Naive thymus-derived CD4-positive, alpha-beta T cell (primary cell): ENCODE measurements around the gene NACC2. TPM values are rescaled to one million over a fixed set of nuclear protein-coding genes. Genes with fewer than 3 reads are reported as not detected.

Experiments used
- ATAC-seq: fragments of 150-1000 bp; cut with Tn5 transposase; 2 replicates; pipeline ENCODE4 v1.10.0; 2021; ENCODE audit warnings: mild to moderate bottlenecking, moderate library complexity
- CTCF ChIA-PET: fragments of 350-600 bp; sonication (Branson Sonifier 250); formaldehyde crosslinking; loops from one replicate; lab custom pipeline; 2021; ENCODE audit warnings: antibody characterized with exemption; lab: Charles Lee
- POLR2A ChIA-PET: fragments of 350-600 bp; sonication (Branson Sonifier 250); formaldehyde crosslinking; loops from one replicate; lab custom pipeline; 2021; ENCODE audit warnings: antibody characterized with exemption, inconsistent platforms; lab: Charles Lee
- DNase-seq, 9 donors: peaks; one replicate each; pipeline versions ENCODE4 v3.0.0 to v3.0.0-alpha.2; 2020 to 2022; ENCODE audit warnings: mixed read lengths in 1 of 9
- H3K27ac ChIP-seq: one replicate; pipeline ENCODE4 v1.7.0; 2013; ENCODE audit warnings: mild to moderate bottlenecking, low read depth, low read length, moderate library complexity
- H3K27me3 ChIP-seq, 2 donors: one replicate each; pipeline ENCODE4 v1.7.0; 2013; ENCODE audit warnings: low read length in 2 of 2, mild to moderate bottlenecking in 2 of 2, moderate library complexity in 2 of 2; ENCODE audit not compliant: control insufficient read depth in 2 of 2, insufficient read depth in 2 of 2
- H3K36me3 ChIP-seq, 3 experiments: 1 replicate in 2 of 3; 2 replicates in 1 of 3; pipeline ENCODE4 v1.7.0; 2013; ENCODE audit warnings: low read length in 3 of 3, mild to moderate bottlenecking in 3 of 3, moderate library complexity in 1 of 3; ENCODE audit not compliant: insufficient read depth in 3 of 3, control insufficient read depth in 2 of 3
- H3K4me1 ChIP-seq, 2 donors: one replicate each; pipeline ENCODE4 v1.7.0; 2013; ENCODE audit warnings: low read length in 2 of 2, mild to moderate bottlenecking in 2 of 2, moderate library complexity in 1 of 2; ENCODE audit not compliant: control insufficient read depth in 2 of 2, insufficient read depth in 2 of 2
- H3K4me3 ChIP-seq: 2 replicates; pipeline ENCODE4 v1.7.0; 2013; ENCODE audit warnings: mild to moderate bottlenecking, low read length
- H3K9me3 ChIP-seq, 3 experiments: 1 replicate in 2 of 3; 2 replicates in 1 of 3; pipeline ENCODE4 v1.7.0; 2013; ENCODE audit warnings: low read length in 3 of 3; ENCODE audit not compliant: control insufficient read depth in 2 of 3
- H3K27ac Mint-ChIP-seq, 9 donors: one replicate each; pipeline ENCODE4 v1.8.0; 2020 to 2022; ENCODE audit warnings: mixed read lengths in 9 of 9, mild to moderate bottlenecking in 8 of 9, moderate library complexity in 5 of 9, inconsistent platforms in 2 of 9
- H3K27me3 Mint-ChIP-seq, 5 donors: one replicate each; pipeline ENCODE4 v1.8.0; 2021 to 2022; ENCODE audit warnings: mixed read lengths in 5 of 5, mild to moderate bottlenecking in 1 of 5
- H3K36me3 Mint-ChIP-seq, 5 donors: one replicate each; pipeline ENCODE4 v1.8.0; 2020 to 2022; ENCODE audit warnings: mixed read lengths in 5 of 5, mild to moderate bottlenecking in 3 of 5, inconsistent platforms in 1 of 5
- H3K4me1 Mint-ChIP-seq, 7 donors: one replicate each; pipeline ENCODE4 v1.8.0; 2020 to 2022; ENCODE audit warnings: mixed read lengths in 7 of 7, mild to moderate bottlenecking in 3 of 7, inconsistent platforms in 1 of 7
- H3K4me3 Mint-ChIP-seq, 10 donors: one replicate each; pipeline ENCODE4 v1.8.0; 2020 to 2022; ENCODE audit warnings: mild to moderate bottlenecking in 10 of 10, mixed read lengths in 10 of 10, moderate library complexity in 6 of 10, inconsistent platforms in 2 of 10
- H3K9me3 Mint-ChIP-seq, 11 donors: one replicate each; pipeline ENCODE4 v1.8.0; 2020 to 2022; ENCODE audit warnings: mixed read lengths in 11 of 11, mild to moderate bottlenecking in 4 of 11, inconsistent platforms in 1 of 11, moderate library complexity in 1 of 11
- intact Hi-C, 2 donors: fragments of 100-400 bp; cut with micrococcal nuclease; formaldehyde crosslinking; loops; one replicate each; pipeline ENCODE4 v1.15.1; 2023
- polyA plus RNA-seq, 2 donors: library from polyadenylated mRNA; unstranded; fragments of 300-500 nt; fragmentation: Illumina TruSeq; gene quantifications; one replicate each; pipeline ENCODE4 v1.2.3, GENCODE V29; 2021
- total RNA-seq, 6 experiments: library from RNA in 5 of 6; stranded (reverse) in 5 of 6; gene quantifications; 1 replicate in 5 of 6; 2 replicates in 1 of 6; pipeline ENCODE4 v1.2.3 and lab custom pipeline; 2021 to 2026

The NACC2 gene
- total and polyA plus RNA-seq, 7 experiments from 2014 or later = 0.92 to 17.7 (median 7.5) TPM

GRCh38 chr9:135974220-135974573 is 120.9 kb downstream of the NACC2 start:
- Mint-ChIP-seq H3K27ac (no peak overlapping the region), H3K36me3 (no peaks in the 10 kb centered on the region), H3K27me3 (peaks cover 0 to 2% (median 0%) of the 10 kb centered on the region in 5 donors), H3K4me3 (no peak overlapping the region), H3K4me1 (peaks cover 4 to 8% (median 6%) of the 10 kb centered on the region in 7 donors), H3K9me3 (peaks cover 0 to 2% (median 0%) of the 10 kb centered on the region in 11 donors)
- H3K4me1 ChIP-seq = peaks cover 6 to 8% of the 10 kb centered on the region in 2 donors
- DNase-seq (no peak), ATAC-seq (no peak)
- intact Hi-C loops = no loop called here
- H3K4me3 ChIP-seq = no peak overlapping the region
- ChIA-PET POLR2A (no interaction called here), CTCF (no interaction called here)
- no peak overlapping the region for H3K27ac ChIP-seq
- H3K27me3 ChIP-seq = no peaks in the 10 kb centered on the region
- H3K9me3 ChIP-seq = no peaks in the 10 kb centered on the region
- H3K36me3 ChIP-seq = no peaks in the 10 kb centered on the region

DNA sequence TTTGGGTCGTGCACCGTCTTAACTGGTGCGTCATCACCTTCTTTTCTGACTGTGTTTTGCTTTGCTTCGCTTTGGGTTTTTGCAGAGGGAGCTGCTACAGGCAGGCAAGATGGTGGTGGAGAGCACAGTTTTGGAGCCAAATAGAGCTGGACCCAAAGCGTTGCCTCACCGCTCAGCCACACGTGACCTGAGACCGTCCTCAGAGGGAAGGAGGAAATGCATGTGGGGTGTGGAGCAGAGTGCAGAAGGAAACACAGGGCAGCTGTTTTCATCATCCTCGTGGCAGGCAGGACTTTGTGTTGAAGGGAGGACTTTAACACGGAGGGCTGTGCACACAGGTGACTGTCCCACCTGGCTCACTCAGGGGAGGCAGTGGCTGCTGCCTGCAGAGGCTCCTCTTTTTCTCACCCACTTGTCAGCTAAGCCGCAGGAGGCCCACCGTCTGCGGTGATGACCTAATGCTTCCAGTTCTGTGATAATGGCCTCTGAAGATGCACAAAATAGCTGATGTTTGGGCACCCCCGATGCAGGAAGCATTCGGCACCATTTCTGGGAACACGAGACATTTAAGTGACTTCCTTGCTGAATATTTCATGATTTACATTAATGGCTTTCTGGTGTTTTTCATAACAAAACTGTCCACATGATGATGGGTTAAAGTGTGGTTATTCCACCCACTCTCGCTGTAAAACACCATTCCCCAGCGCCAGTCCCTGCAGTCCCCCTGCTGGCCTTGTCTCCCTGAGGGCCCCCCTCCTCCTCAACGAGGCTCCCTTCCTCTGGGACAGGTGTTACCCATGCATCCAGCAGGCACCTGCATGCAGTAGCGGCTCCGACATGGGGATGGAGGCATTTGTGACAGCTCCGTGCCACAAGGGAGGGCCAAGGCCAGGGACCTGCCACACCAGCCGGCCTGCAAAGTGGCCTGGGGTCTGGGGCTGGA is 121.5 kb downstream of the NACC2 start:
- intact Hi-C loops = no loop called here
- Histone ChIP-seq H3K27ac (no peak overlapping the region), H3K4me1 (peaks cover 0 to 2% of the 10 kb centered on the region in 2 donors), H3K9me3 (no peaks in the 10 kb centered on the region), H3K27me3 (no peaks in the 10 kb centered on the region), H3K4me3 (no peak overlapping the region), H3K36me3 (no peaks in the 10 kb centered on the region)
- no peaks in the 10 kb centered on the region for H3K36me3 Mint-ChIP-seq
- peaks cover 0 to 2% (median 0%) of the 10 kb centered on the region in 11 donors for H3K9me3 Mint-ChIP-seq
- ChIA-PET CTCF (no interaction called here), POLR2A (no interaction called here)
- DNase-seq (no peak), ATAC-seq (peak; percentile 56)
- peaks cover 0 to 4% (median 0%) of the 10 kb centered on the region in 5 donors for H3K27me3 Mint-ChIP-seq
- H3K27ac Mint-ChIP-seq = peak overlapping the region in 1 of 9 donors; percentile 46
- peaks cover 0 to 8% (median 0%) of the 10 kb centered on the region in 7 donors for H3K4me1 Mint-ChIP-seq
- H3K4me3 Mint-ChIP-seq = no peak overlapping the region

- DNase-seq (peak in 8 of 9 donors; percentile 34 to 61 (median 56)), ATAC-seq (peak; percentile 60)
- intact Hi-C loops = no loop called here
- H3K9me3 ChIP-seq = no peaks in the 10 kb centered on the region
- no peaks in the 10 kb centered on the region for H3K36me3 ChIP-seq
- no peak overlapping the region for H3K27ac ChIP-seq
- H3K4me3 ChIP-seq = no peak overlapping the region
- Mint-ChIP-seq H3K36me3 (no peaks in the 10 kb centered on the region), H3K27me3 (peaks cover 0 to 6% (median 3%) of the 10 kb centered on the region in 5 donors), H3K4me1 (peaks cover 6 to 14% (median 8%) of the 10 kb centered on the region in 7 donors), H3K9me3 (peaks cover 0 to 7% (median 0%) of the 10 kb centered on the region in 11 donors), H3K27ac (peak overlapping the region in 1 of 9 donors; percentile 37), H3K4me3 (no peak overlapping the region)
- POLR2A ChIA-PET = no interaction called here
- H3K27me3 ChIP-seq = no peaks in the 10 kb centered on the region
- H3K4me1 ChIP-seq = peaks cover 4 to 8% of the 10 kb centered on the region in 2 donors
- CTCF ChIA-PET = interaction anchor here (0.6 kb wide), 1 partner anchor 432 kb away, joined by 3 read pairs; no protein-coding TSS in a partner anchor
Observed at GRCh38 chr9:135971892-135972291, 123.2 kb downstream of the NACC2 start.

- H3K36me3 Mint-ChIP-seq = no peaks in the 10 kb centered on the region
- H3K9me3 Mint-ChIP-seq = peaks cover 0 to 7% (median 0%) of the 10 kb centered on the region in 11 donors
- H3K27ac Mint-ChIP-seq = no peak overlapping the region
- intact Hi-C loops = no loop called here
- H3K27ac ChIP-seq = no peak overlapping the region
- peaks cover 0 to 6% (median 3%) of the 10 kb centered on the region in 5 donors for H3K27me3 Mint-ChIP-seq
- H3K9me3 ChIP-seq = no peaks in the 10 kb centered on the region
- POLR2A ChIA-PET = no interaction called here
- H3K4me1 Mint-ChIP-seq = peaks cover 6 to 14% (median 8%) of the 10 kb centered on the region in 7 donors
- H3K4me1 ChIP-seq = peaks cover 4 to 8% of the 10 kb centered on the region in 2 donors
- CTCF ChIA-PET = no interaction called here
- DNase-seq (no peak), ATAC-seq (no peak)
- no peaks in the 10 kb centered on the region for H3K36me3 ChIP-seq
- no peak overlapping the region for H3K4me3 Mint-ChIP-seq
- H3K4me3 ChIP-seq = no peak overlapping the region
- no peaks in the 10 kb centered on the region for H3K27me3 ChIP-seq
Observed at GRCh38 chr9:135971111-135971766, 123.8 kb downstream of the NACC2 start.

DNA sequence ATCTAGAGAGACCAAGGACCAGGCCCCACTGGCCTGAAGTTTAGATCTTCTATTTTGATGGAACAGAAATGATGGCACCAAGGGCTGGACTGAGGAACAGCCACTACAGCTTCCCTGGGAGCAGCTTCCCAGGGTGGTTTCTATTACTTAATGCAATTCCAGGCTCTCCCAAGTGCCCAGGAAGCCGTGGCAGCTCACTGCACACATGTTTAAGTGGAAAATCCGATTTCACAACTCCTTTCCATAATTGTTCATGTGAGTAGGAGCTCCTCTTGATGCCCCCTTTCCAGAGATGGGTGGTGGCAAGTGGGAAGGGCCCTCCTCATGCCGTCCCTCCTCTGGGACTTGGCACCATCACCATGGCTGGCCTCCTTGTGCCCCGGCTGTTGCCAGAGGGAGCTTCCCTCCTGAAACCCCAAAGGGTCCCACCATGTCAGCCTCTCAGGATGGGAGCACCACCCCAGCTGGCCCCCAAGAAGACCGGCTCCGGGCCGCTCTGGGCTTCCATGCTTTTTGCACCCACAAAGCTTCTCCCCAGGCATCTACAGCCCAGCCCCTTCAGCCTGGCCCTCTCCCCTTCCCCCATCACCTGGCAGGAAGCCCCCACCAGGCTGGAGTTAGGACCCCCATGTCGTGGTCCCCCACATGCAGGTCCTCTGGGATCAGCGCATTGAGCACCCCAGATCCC is 124.8 kb downstream of the NACC2 start:
- no peak for ATAC-seq
- ChIA-PET POLR2A (no interaction called here), CTCF (interaction anchor here (4.4 kb wide), 1 partner anchor 152 kb away, joined by 47 read pairs; no protein-coding TSS in a partner anchor)

GRCh38 chr9:135969064-135969683 is 125.9 kb downstream of the NACC2 start:
- Mint-ChIP-seq H3K4me3 (no peak overlapping the region), H3K27ac (no peak overlapping the region), H3K9me3 (peaks cover 0 to 7% (median 0%) of the 10 kb centered on the region in 11 donors), H3K4me1 (peaks cover 6 to 13% (median 8%) of the 10 kb centered on the region in 7 donors), H3K27me3 (peaks cover 0 to 6% (median 3%) of the 10 kb centered on the region in 5 donors), H3K36me3 (no peaks in the 10 kb centered on the region)
- Histone ChIP-seq H3K36me3 (no peaks in the 10 kb centered on the region), H3K27ac (no peak overlapping the region), H3K27me3 (no peaks in the 10 kb centered on the region), H3K4me1 (peaks cover 4 to 8% of the 10 kb centered on the region in 2 donors), H3K4me3 (no peak overlapping the region), H3K9me3 (no peaks in the 10 kb centered on the region)
- CTCF ChIA-PET = interaction anchor here (0.5 to 4.4 kb wide), 3 partner anchors 20 to 153 kb away, joined by 3 to 47 read pairs (median 3); no protein-coding TSS in a partner anchor
- DNase-seq (no peak), ATAC-seq (peak; percentile 48)
- intact Hi-C loops = loop anchor here in 1 of 2 donors (10.0 kb wide), 1 partner anchor 276 kb away; the partner anchor contains the start of gene QSOX2
- POLR2A ChIA-PET = no interaction called here

More for the DNA sequence above, 124.8 kb downstream of the NACC2 start:
- no peak for DNase-seq
- no peak overlapping the region for H3K4me3 Mint-ChIP-seq
- H3K4me1 ChIP-seq = peaks cover 4 to 8% of the 10 kb centered on the region in 2 donors
- H3K27me3 Mint-ChIP-seq = peaks cover 0 to 6% (median 3%) of the 10 kb centered on the region in 5 donors
- no peak overlapping the region for H3K4me3 ChIP-seq
- H3K27ac Mint-ChIP-seq = no peak overlapping the region
- no peaks in the 10 kb centered on the region for H3K9me3 ChIP-seq
- H3K9me3 Mint-ChIP-seq = peaks cover 0 to 7% (median 0%) of the 10 kb centered on the region in 11 donors
- H3K36me3 Mint-ChIP-seq = no peaks in the 10 kb centered on the region
- H3K27ac ChIP-seq = no peak overlapping the region
- H3K27me3 ChIP-seq = no peaks in the 10 kb centered on the region
- H3K36me3 ChIP-seq = no peaks in the 10 kb centered on the region
- intact Hi-C loops = no loop called here
- peaks cover 6 to 14% (median 8%) of the 10 kb centered on the region in 7 donors for H3K4me1 Mint-ChIP-seq
